HG02588 (cell line): ENCODE measurements around the gene RETREG3.

ENCODE experiments used
- ATAC-seq: cut with Tn5 transposase; IDR thresholded peaks from one replicate; pipeline ENCODE4 v1.9.1; 2021; ENCODE audit warnings: mild to moderate bottlenecking, moderate library complexity; ENCODE audit not compliant: unreplicated experiment

RETREG3 gene

GRCh38 chr17:42613699-42614295 lies 4.6 kb upstream of the RETREG3 start:
- no peak for ATAC-seq

DNA sequence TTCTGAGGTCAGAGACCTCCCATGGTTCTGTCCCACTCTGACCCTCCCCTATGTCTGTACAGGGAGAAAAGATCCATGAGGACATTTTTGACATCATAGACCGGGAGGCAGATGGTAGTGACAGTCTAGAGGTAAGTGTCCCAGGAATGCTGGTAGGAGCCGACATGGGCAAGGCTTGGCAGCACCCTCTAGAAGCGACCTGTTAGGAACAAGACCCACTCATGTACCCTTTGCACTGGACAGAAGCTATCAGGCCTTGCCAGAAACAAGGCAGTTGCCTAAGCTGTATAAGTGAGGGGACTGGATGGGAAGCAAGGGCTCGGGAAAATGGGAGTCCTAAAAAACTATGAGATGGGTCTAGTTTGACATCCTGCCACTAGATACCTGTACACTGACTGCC lies 2.8 kb upstream of the RETREG3 start:
- no peak for ATAC-seq

GRCh38 chr17:42609814-42610801 lies 934 bp upstream of the RETREG3 start:
- ATAC-seq = peak; percentile 4

- peak; percentile 15 for ATAC-seq
Measured at GRCh38 chr17:42608305-42609181, 631 bp downstream of the RETREG3 start.

DNA sequence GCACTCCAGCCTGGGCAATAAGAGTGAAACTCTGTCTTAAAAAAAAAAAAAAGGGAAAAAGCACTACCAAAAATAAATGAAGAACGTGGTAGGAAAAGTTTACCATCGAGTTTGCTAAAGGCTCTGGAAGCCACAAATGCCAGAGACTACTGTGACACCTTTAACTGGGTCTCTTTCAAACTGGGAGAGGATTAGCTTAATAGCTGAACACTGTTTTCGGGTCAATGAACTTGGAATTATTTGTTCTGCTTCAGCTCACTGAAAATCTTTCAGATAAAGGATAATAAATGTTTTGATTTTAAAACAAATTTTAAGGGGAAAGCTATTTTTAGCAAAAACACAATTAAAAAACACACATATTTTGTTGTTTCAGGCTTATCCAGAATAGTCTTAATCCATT lies 1.4 kb downstream of the RETREG3 start:
- no peak for ATAC-seq

DNA sequence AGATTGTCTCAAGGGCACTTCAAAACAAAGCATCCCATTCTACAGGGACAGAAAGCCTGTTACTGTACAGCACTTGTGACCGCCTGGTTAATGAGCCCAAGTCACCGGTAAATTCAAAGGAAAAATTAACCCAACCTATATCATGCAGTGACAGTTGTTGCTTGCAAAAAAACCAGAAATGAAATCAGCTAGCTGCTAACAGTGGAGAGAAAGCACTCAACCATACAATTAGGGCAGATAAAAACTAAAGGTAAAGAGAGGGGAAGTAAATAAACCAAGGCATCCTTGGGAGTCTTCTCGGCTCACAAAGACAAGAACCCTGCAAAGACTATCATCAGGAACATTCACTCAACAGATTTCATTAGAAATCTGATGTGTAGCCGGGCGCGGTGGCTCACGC lies 5.9 kb downstream of the RETREG3 start:
- no peak for ATAC-seq

- ATAC-seq = no peak
Measured at GRCh38 chr17:42598905-42599304, 10.3 kb downstream of the RETREG3 start.

DNA sequence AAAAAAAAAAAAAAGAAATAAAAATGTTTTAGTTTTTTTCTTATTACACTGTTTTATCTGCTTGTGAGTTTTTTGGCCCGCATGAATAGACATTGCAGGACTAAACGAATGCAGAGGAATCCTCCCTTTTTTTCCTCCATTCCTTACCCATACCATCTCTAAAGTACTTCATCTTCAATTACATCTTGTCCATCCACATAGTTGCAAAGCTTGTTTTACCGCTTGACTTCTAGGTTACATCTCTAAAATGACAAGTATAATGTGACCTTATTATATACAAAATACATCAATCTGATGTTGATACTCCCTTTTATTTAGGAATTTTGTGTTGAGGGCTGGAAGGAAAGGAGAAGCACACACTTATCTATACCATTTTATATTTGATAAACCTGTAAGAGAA lies 12.8 kb downstream of the RETREG3 start:
- no peak for ATAC-seq

GRCh38 chr17:42591411-42591810 lies 17.8 kb downstream of the RETREG3 start:
- no peak for ATAC-seq

DNA sequence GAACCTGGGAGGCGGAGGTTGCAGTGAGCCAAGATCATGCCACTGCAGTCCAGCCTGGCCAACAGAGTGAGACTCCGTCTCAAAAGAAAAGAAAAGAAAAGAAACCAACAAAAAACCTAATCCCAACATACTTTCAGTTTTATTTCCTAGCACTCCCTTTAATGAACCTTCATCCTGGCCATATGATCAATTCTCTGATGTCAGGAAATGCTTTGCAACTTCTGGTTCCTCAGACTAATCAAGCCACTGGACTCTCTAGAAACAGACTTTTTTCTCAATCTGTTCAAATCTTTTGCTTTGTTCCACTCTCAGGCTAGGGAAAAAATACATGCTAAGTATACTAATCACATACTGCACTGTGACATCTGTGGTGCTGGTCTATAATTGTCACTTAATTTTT lies 18.3 kb downstream of the RETREG3 start:
- ATAC-seq = no peak

- ATAC-seq = no peak
Measured at GRCh38 chr17:42586514-42587230, 22.5 kb downstream of the RETREG3 start.

- ATAC-seq = no peak
Measured at GRCh38 chr17:42585353-42585752, 23.8 kb downstream of the RETREG3 start.

DNA sequence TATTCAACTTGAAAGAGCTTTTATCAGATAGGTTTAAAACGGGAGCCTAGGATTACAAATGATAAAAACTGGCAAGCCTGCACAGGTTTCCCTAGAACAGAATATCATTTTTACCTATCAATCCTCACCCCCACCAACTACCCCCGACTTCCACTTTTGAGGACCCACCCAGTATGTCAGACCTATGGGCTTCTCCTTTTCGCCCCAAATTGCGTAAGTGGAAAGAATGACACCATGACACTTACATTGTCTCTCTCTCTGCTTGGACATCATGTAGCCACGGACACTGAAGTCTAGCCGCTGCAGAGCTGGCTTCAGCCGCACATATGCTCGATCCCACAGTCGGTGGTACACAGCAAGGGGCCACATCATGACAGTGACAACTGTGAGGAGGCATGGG lies 24.3 kb downstream of the RETREG3 start:
- no peak for ATAC-seq

DNA sequence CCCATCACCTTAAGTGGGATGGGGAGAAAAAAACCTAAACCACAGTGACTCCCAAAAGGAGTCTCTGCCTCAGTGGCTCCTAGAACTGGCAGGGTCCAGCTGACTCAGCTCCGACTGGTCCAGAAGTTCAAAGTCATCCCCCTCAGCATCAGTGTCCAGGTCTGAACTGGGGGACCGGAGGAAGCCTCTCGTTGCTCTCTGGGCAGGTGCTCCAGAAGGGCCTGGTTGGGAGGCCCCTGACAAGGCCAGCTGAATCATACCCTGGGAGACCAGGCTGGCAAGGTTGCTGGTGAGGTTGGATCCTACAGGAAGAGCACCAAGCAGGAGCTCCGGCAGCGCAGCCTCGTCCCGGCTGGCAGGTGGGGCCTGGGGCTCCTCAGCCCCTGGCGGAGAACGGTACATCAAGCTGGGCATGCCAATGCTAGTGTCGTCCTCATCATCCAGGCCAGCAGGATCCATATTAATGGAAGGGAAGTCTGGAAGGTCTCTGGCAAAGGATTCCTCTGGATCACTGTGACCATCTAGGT lies 27.4 kb downstream of the RETREG3 start:
- ATAC-seq = no peak

DNA sequence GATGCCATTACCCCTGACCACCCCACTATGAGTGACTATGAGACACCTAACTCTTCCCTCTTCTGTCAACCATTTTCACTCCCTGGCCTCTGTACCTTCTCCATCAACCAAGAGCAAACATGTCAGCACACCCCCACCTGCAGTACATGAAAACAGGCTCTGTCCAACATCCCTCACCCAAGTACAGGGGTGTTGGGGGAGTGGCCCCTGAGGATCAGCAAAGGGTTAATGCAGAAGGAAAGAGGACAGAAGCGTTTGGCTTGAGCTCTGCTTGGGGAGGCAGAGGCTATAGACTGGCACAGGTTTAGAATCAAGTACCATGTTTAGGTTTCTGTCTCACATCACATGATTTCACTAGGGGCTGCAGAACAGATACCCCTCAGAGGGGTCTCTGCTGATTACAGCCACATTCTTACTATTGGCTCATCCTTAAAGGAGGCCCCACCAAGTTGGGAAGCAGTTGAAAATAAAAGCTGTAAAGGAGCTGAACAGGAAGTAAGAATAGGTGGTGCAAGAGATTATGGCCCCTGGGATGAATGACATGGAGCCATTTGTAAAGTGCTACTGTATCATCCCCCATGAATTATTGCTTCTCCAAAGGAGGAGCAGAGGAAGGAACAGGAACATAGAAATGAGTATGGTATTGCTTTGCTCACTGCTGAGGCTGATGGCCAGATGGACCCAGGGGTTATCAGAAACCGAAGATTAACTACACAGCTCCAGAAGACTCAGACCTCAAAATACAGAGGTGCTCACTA lies 29.2 kb downstream of the RETREG3 start:
- ATAC-seq = no peak

DNA sequence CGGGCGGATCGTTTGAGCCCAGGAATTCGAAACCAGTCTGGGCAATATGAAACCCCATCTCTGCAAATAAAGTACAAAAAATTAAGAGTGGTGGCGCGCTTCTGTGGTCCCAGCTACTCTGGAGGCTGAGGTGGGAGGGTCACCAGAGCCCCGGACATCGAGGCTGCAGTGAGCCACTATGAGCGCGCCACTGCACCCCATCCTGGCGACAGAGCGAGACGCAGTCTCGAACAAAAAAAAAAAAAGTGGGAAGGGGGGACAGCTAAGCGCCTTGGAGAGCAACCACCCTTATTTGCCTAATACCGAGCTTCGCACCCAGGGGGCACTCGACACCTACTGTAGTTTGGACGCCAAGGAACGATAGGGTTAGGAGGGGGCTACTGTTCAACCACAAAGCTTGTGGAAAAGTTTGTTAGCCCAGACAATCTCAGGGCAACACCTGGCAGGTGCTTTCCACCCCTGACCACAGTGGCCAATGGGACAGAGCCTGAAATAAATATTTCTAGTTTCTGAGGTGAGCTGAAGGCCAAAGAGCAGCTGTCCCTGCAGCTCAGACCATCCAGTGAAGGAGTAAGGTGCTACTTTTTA lies 30.8 kb downstream of the RETREG3 start:
- ATAC-seq = peak; percentile 45

DNA sequence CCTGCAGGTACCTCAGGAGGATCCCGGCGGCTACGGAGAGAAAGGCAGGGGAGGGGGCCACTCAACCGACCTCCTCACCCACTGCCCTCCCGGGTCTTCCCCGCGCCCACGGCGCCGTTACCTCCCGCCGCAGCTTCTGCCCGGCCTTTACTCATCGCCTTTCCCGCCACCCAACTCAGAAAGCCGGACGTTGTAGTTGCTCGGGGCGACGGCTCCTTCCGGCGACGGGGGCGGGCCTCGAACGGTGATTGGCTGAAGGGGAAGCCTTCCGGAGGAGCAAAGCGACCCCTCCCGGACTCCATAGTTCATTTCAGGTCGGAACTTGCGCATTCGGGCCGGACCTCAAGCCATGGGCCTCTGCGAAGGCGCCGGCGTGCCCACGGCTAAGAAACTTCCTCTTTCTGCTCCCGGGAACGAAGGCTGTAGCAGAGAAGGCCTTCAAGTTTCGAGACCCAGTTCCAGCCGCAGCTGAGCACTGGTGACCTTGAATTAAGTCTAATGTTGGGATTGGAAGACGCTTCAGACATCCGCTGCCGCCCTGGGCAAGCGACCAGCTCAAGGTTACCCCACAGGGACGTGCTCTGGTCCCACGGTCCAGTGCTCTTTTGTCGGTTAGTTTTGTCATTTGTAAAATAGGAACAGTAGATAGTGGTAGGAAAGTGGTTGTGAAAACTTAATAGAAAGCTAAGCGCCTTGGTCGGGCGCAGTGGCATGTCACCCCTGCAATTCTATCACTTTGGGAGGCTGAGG lies 31.5 kb downstream of the RETREG3 start, which contains the start of gene PSMC3IP:
Gene PSMC3IP (minus strand): TSS at position 198 of the 750 bp plus-strand sequence. CDS start 43 bp downstream, at position 155.
- ATAC-seq = peak; percentile 75

GRCh38 chr17:42577140-42577531 lies 32.0 kb downstream of the RETREG3 start:
- no peak for ATAC-seq
